DND-41 (cell line): ENCODE measurements around the gene NDUFAF4.

Experiments used
- ATAC-seq: fragments of 200-7000 bp; cut with Tn5 transposase; 3 replicates; pipeline ENCODE4 v1.9.1; 2021; ENCODE audit warnings: low read depth; ENCODE audit not compliant: insufficient read depth
- DNase-seq: peaks from one replicate; pipeline ENCODE4 v3.0.0-alpha.2; 2020
- H2AFZ ChIP-seq: 2 replicates; pipeline ENCODE4 v1.6.0; 2012; ENCODE audit warnings: low read depth, low read length
- H3K27ac ChIP-seq: 2 replicates; pipeline ENCODE4 v1.5.1; 2012; ENCODE audit warnings: low read length, inconsistent platforms
- H3K27me3 ChIP-seq: fragments of 200-600 bp; sonication (generic); 2 replicates; pipeline ENCODE4 v1.6.0; 2012; ENCODE audit warnings: low read length, mild to moderate bottlenecking, inconsistent platforms; ENCODE audit not compliant: insufficient read depth, poor library complexity
- H3K36me3 ChIP-seq: 2 replicates; pipeline ENCODE4 v1.5.1; 2012; ENCODE audit warnings: low read length, inconsistent platforms; ENCODE audit not compliant: insufficient read depth
- H3K4me1 ChIP-seq: 2 replicates; pipeline ENCODE4 v1.5.1; 2012; ENCODE audit warnings: mild to moderate bottlenecking, low read length; ENCODE audit not compliant: insufficient read depth
- H3K4me2 ChIP-seq: 2 replicates; pipeline ENCODE4 v1.6.0; 2012; ENCODE audit warnings: mild to moderate bottlenecking, moderate library complexity, low read length, inconsistent platforms; ENCODE audit not compliant: insufficient read depth
- H3K4me3 ChIP-seq, 2 experiments: fragments of 200-600 bp in 1 of 2; shearing (Covaris generic) in 1 of 2; 2 replicates each; pipeline ENCODE4 v1.5.1; 2012 to 2016; ENCODE audit warnings: inconsistent platforms in 2 of 2, low read length in 2 of 2, mild to moderate bottlenecking in 2 of 2, low read depth in 1 of 2, moderate library complexity in 1 of 2
- H3K79me2 ChIP-seq: 2 replicates; pipeline ENCODE4 v1.6.0; 2012; ENCODE audit warnings: low read length, inconsistent platforms; ENCODE audit not compliant: insufficient read depth
- H3K9ac ChIP-seq: 2 replicates; pipeline ENCODE4 v1.6.0; 2012; ENCODE audit warnings: low read depth, mild to moderate bottlenecking, inconsistent platforms, low read length, moderate library complexity
- H3K9me3 ChIP-seq: 2 replicates; pipeline ENCODE4 v1.5.1; 2012; ENCODE audit warnings: low read length, moderate library complexity, mild to moderate bottlenecking, inconsistent platforms; ENCODE audit not compliant: insufficient read depth, severe bottlenecking
- H4K20me1 ChIP-seq: 2 replicates; pipeline ENCODE4 v1.6.0; 2012; ENCODE audit warnings: low read length; ENCODE audit not compliant: insufficient read depth
- CTCF ChIP-seq: IDR thresholded peaks from 2 replicates; pipeline ENCODE4 v1.5.1; 2012; ENCODE audit warnings: borderline replicate concordance, low read length, moderate library complexity, mild to moderate bottlenecking; ENCODE audit not compliant: poor library complexity, severe bottlenecking; ENCODE audit errors: extremely low read depth
- EZH2 ChIP-seq: IDR thresholded peaks from 3 replicates; pipeline ENCODE4 v1.6.1; 2012; ENCODE audit warnings: borderline replicate concordance, low read depth, mild to moderate bottlenecking, moderate library complexity, low read length, inconsistent platforms; ENCODE audit not compliant: severe bottlenecking

Gene NDUFAF4

DNA sequence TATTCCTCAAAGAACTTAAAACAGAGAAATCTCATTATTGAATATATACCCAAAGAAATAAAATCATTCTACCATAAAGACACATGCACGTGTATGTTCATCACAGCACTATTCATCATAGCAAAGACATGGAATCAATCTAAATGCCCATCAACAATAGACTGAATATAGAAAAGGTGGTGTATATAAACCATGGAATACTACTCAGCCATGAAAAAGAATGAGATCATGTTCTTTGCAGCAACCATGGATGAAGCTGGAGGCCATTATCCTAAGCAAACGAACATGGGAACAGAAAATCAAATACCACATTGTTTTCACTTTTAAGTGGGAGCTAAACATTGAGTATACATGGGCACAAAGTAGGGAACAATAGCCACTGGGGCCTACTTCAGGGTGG lies 48.1 kb downstream of the NDUFAF4 start:
- Histone ChIP-seq H2AFZ (no peak overlapping the region), H3K79me2 (no peaks in the 10 kb centered on the region), H3K9ac (no peak overlapping the region), H3K4me1 (no peaks in the 10 kb centered on the region), H3K4me3 (no peak overlapping the region), H3K9me3 (no peaks in the 10 kb centered on the region), H3K4me2 (no peak overlapping the region), H3K27ac (no peak overlapping the region), H4K20me1 (no peaks in the 10 kb centered on the region), H3K27me3 (no peaks in the 10 kb centered on the region), H3K36me3 (no peaks in the 10 kb centered on the region)
- TF ChIP-seq EZH2 (no peak), CTCF (no peak)
- no peak for DNase-seq
- no peak for ATAC-seq

GRCh38 chr6:96844530-96844929 lies 53.2 kb downstream of the NDUFAF4 start:
- Histone ChIP-seq H3K9me3 (no peaks in the 10 kb centered on the region), H3K4me2 (no peak overlapping the region), H3K4me3 (no peak overlapping the region), H3K79me2 (no peaks in the 10 kb centered on the region), H2AFZ (no peak overlapping the region), H3K4me1 (no peaks in the 10 kb centered on the region), H3K27ac (no peak overlapping the region), H3K9ac (no peak overlapping the region), H3K27me3 (peaks cover 5% of the 10 kb centered on the region), H3K36me3 (no peaks in the 10 kb centered on the region), H4K20me1 (no peaks in the 10 kb centered on the region)
- no peak for TF ChIP-seq EZH2
- TF ChIP-seq CTCF, result no peak
- DNase-seq (no peak), ATAC-seq (no peak)

GRCh38 chr6:96841345-96841744 lies 56.3 kb downstream of the NDUFAF4 start:
- no peak for ATAC-seq
- TF ChIP-seq EZH2, result no peak
- TF ChIP-seq CTCF, result no peak

More at GRCh38 chr6:96841345-96841744, 56.3 kb downstream of the NDUFAF4 start:
- Histone ChIP-seq H4K20me1 (no peaks in the 10 kb centered on the region), H3K4me3 (no peak overlapping the region), H3K27me3 (peaks cover 9% of the 10 kb centered on the region), H3K36me3 (no peaks in the 10 kb centered on the region), H3K4me1 (peaks cover 6% of the 10 kb centered on the region), H3K27ac (no peak overlapping the region), H3K4me2 (no peak overlapping the region), H3K9me3 (no peaks in the 10 kb centered on the region), H2AFZ (no peak overlapping the region), H3K79me2 (peaks cover 8% of the 10 kb centered on the region), H3K9ac (no peak overlapping the region)
- DNase-seq, result no peak
